Inflammatory macrophage treated with lipopolysaccharide for 4 hours (primary cell): ENCODE data around the gene DPP10.
"Not testable (repeated sequence)": the region's sequence is repeated elsewhere in the genome, so short reads cannot be mapped to it uniquely, and the experiment has no call there.

Experiments used
- DNase-seq: peaks from one replicate; pipeline ENCODE4 v3.0.0-alpha.2; 2020

Gene DPP10

DNA sequence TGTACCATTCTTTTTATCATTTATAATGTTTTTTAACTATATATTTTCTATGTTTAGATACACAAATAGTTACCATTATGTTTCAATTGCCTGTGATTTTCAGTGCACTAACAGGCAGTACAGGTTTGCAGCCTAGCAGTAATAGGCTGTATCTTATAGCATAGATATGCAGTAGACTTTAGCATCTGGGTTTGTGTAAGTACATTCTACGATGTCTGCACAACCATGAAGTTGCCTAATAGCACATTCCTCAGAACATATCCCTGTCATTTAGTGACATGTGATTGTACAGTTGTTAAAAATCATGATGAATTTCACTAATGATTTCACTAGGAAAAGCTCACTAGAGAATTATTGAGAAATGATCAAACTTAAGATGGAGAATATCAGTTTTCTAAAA lies 884.6 kb downstream of the DPP10 start:
- DNase-seq: no peak

DNA sequence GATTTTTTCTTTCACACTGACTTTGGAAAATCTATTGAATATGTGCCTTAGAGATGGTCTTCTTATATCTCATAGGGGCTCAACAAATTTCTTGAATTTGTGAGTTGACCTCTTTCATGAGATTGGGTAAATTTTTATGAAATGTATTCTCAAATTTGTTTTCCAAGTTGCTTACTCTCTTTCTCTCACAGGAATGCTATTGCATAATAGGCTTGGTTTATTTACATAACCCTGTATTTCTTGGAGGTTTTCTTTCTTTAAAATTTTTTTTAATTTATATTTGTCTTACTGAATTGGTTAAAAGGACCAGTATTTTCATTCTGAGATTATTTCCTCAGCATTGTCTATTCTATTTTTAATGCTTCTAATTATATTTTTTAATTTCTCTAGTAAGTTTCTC lies 917.1 kb downstream of the DPP10 start:
- no peak for DNase-seq

DNA sequence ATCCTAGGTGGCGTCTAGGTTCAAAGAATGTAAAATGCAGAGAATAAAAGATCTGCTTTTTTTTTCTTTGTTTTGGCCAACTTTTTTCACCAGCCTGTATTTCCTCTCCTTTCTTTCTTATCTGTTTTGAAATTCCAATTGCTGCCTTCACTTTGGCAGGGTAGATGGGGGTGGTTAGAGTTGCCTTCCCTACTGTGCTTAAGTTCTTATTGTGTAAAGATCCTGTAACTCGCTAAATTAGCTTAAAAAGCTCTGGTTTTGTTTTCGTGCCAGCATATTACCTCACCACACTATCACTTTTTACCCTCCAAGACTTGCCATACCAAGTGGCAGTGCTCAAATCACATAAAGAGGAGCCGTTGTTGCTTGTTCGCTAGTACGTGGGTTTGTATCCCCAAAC lies 921.7 kb downstream of the DPP10 start:
- no peak for DNase-seq

DNA sequence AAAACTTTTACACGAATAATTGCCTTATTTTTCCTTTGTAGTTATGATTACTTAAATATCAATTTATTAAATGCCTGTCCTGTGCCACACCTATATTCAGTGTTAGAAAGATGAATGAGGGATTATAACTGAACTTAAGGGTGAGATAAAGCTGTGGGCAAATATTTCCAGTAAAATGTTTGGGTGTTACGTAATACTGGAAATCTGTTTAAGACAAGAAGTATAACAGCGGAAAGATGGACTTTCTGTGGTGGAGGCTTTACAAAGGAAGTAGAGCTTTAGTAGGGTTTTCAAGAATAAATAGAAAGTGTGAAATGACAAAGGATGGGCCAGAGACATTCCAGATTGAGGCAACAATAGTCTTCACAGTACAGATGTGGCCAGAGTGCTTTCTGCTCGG lies 927.0 kb downstream of the DPP10 start:
- DNase-seq: no peak

DNA sequence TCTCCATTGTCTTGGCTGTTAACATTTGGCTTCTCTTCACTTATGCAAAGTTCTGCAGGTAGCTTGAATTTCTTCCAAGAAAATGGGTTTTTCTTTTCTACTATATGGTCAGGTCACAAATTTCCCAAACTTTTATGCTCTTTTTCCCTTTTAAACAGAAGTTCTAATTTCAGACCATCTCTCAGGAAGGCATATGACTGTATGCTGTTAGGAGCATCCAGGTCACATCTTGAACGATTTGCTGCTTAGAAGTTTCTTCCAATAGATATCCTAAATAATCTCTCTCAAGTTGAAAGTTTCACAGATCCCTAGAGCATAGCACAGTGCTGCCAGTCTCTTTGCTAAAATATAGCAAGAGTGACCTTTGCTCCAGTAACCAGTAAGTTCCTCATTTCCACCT lies 932.5 kb downstream of the DPP10 start:
- no peak for DNase-seq

DNA sequence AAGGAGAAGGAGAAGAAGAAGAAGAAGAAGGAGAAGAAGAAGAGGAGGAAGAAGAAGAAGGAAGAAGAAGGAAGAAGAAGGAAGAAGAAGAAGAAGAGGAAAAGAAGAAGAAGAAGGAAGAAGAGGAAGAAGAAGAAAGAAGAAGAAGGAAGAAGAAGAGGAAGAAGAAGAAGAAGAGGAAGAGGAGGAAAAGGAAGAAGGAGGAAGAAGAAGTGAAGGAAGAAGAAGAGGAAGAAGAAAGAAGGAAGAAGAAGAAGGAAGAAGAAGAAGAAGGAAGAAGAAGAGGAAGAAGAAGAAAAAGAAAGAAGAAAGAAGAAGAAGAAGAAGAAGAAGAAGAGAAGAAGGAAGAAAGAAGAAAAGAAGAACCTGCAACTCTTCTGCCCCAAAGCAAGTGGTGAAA lies 942.0 kb downstream of the DPP10 start:
- DNase-seq: no peak

DNA sequence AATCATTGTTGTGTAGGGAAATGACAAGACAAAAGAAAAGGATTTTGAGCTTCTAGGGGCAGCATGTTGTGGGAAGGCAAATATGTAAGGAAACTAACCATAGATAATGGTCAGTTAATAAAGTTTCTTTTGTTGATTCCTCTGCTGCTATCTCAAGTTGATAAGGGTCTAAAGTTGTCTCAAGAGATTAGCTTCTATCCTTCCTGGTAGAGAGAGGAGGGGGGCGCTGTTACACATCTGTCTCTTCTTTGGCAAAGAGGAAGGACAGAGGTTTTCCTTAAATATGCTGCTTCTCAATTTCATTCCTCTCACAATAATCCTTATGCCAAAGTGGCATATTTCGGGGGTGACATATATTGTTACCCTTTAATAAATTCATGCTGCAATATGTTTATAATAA lies 944.0 kb downstream of the DPP10 start:
- no peak for DNase-seq

DNA sequence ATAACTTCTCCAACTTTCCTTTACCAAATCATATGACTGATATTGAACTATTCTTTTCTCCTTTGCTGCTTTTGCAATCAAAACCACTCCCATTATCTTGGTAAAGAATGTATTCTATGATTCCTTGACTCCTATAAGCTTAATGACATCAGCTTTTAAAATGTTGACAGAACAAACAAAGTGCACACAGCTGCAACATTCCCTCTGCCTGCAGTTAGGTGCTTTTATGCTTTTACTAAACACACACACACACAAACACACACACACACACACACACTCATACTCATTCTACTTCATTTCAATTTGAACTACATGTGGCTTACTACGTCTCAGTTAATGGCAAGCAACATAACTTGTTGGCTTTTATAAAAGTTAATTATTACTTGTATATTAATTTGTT lies 946.6 kb downstream of the DPP10 start:
- DNase-seq: no peak

DNA sequence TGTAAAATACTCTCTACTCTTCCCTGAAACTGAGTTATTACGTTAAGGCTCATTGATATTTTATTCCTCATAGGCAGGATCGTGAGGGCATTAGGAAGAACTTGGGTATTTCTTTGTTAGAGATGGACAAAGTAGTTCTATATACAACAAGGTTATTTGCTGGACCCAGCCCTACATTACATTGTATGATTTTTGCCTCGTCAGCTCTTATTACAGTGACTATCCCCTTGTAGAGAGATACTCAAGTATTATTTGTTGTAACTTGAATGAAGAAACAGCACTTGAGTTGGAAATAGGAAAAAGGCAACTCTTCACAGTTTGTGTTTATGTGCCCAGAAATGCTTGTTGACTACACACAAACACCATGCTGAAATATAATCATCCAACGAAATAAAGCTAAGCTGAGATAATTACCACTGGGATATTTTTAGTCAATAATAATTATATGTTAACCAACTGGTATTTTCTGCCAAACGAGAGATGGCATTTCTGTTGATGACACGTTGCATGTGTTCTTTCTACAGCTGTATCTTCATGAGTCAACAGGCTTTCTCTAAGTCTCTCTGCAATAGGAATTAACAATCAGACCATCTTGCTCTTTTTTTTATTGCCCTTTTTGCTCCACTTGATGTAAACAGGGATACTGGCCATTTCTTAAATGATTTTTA lies 947.6 kb downstream of the DPP10 start:
- no peak for DNase-seq

DNA sequence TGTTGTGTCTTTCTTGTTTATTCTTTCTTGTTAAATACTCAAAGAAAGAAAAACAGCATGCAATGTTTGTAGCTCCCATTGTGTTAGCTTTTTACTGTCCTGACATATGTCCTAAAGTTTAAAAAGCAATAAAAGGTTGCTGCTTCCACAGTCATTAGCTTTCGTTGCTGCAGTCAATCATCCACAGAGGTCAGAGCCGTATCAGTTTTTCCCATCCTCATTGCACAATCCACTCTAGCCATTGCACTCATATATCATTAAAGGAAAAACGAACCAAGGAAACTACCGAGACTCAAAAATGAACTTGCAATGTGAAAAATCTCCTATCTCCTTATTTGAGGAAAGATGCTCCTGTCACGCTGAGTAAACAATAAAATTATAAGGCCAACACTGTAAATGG lies 954.1 kb downstream of the DPP10 start:
- DNase-seq: no peak

DNA sequence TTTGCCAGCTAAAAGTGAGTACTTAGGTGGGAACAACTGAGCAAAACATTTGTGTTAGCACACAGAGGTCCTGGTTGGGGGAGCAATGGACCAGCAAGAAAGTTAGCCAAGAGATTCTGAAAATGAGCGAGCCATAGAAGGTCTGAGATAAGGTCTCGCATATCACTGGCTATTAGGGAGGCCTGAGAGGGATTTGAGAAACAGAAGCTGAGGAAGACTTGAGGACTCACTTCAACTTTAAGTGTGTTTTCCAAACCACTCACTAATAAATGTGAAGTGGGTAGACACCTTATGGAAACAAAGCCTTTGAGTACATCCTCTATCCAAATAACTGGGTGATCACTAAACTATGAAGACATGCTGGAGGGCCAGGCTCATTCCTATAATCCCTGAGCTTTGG lies 958.5 kb downstream of the DPP10 start:
- no peak for DNase-seq

DNA sequence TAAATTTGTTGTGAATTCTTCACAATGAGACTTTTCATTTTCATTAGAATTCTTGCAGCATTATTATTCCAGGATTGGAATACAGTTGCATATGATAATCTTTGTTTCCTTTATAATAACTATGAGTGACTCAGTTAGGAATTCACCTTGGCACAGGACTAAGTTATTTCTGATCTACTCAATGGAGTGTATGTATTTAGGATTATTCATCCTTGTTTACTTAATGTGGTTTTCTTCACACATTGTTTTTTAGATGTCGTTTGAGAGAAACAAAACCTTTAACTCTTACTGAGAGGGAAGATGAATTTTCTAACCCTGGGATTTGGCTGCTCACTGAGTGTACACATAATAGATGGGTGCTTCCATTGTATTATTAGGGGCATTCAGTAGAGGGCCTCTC lies 970.1 kb downstream of the DPP10 start:
- no peak for DNase-seq

DNA sequence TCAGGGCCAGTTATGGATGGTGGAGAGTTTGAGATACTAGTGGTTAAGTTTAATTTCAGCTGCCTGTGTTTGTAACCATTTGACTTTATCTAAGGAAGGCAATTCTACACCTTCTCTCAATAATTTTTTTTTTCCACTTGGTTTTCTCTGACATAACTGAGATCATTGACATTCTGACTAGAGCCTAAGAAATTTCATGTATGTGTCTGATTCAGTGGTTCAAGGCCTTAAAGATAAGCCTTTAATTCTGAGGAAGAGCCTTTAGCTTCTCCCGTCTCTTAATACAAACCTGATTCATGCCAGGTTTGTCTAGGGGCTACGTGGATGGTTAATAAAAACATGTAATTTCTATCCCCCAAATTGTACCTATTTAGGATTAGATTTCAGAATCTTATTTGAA lies 971.4 kb downstream of the DPP10 start:
- DNase-seq: no peak

DNA sequence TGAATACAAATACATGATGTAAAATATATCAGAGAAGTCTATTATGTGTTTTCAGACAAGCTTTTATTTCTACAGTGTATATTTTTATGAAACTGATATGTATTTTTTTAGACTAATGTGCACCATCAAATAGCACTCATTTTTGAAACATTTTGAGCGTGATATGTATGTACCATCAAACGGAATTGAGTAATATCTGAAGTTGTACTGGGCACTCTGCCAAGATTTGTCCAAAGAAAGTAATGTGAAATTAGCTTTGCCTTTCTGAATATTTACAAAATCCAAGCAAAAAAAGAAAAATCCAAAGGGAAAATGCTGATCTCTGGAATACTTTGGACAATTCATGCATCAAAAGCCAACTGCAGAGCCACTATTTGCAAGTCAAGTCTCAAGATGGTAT lies 972.0 kb downstream of the DPP10 start:
- DNase-seq: no peak

DNA sequence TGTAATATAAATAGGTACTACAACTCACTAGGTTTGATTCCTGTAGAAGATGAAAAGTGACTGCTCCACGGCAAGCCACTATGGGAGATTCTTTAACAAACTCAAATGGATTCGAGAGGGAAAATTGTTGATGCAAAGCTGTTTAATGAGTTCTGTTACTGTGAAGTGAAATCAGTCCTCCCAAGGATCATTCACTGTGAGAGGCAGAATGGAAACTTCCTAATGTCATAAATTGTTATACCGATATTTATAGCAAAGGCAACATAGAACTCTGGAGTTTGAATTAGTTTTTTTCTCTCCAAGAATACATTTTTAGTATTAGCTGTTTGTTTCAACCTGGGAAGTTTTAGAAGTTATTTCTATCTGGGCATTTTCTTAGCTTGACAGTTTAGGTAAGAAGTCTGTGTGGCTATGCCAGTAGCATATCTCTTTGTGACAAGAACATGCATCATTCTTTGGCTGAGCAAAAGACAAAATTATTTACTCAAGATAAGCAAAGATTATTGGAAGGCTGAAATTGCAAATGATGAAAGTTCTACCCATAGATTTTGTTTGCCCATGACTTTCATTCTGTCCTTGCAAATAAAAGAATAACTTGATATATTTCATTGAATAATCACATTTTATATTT lies 979.7 kb downstream of the DPP10 start:
- no peak for DNase-seq

DNA sequence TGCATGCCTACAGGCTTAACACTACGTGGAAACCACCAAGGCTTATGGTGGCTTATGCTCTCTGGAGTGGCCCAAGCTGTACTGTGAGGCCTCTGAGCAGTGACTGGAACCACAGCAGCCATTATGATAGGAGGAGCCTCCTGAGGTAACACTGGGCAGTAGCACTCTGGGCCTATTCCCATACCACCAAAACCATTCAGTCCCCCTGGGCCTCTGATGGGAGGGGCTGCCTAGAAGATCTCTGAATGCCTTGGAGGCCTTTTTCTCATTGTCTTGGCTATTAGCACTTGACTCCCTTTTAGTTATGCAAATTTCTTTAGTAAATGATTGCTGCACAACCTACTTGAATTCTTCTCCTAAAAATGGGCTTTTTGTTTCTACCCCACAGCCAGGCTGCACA lies 985.0 kb downstream of the DPP10 start:
- no peak for DNase-seq

DNA sequence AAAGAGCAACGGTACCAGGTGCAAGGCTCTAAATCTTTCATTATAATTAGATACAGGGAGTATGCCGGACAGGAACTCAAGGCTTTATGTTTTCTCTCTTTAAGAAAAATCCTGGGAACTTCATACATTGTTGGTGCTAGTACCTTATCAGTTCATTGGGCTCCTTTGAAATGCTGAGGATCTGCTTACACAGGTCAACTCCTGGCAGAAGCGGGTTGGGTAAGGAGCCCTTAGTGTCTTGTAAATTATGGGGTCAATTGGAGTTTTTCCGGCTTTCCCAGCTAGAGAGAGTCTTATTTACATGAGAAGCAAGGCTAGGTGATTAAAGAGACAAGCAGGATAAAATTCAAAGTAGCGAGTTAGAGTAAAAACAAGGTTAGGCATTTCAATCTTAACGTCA lies 998.3 kb downstream of the DPP10 start:
- DNase-seq: not testable (repeated sequence)

DNA sequence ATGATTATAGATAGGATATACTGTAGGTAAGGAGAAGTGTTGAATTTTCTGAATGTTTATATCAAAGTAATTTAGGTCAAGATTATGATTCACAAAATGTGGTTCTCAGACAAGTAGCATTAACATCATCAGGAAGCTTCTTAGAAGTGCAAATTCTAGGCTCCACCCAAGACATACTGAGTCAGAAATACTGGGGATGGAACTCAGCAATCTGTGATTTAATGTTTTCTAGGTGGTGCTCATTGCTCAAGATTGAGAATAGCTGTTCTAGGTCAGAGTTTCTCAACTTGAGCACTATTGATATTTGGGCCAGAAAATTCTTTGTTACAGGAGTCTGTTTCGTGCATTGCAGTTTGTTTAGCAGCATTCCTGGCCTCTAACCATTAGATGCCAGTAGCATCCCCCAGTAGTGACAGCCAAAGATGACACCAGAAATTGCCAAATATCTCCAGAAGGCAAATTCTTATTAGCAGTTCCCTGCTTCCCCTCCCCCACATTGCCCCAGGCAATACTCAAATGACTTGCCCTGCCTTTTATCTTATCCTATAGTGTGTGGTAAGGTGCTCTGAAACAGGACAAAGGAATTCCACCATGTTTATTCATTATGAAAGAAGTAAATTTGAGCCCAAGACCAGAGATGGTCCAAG lies 1001.2 kb downstream of the DPP10 start:
- DNase-seq: no peak

DNA sequence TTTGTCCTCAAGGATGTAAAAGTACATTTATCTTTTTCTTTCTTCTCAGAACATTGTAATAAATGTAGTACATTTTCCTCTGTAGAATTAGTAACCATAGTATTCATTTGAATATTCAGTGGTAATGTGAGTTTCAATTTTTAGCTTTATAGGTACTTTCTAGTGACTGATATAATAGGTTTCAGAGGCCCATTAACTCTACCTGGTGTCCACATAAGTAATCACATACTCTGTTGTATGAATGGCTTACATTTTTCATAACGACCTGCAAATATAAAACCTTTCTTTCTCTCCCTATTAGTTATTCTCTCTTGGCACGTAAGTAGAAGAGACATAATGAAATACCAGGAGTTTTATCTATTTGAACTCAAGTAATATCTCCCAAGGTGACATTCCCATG lies 1017.6 kb downstream of the DPP10 start:
- DNase-seq: no peak

DNA sequence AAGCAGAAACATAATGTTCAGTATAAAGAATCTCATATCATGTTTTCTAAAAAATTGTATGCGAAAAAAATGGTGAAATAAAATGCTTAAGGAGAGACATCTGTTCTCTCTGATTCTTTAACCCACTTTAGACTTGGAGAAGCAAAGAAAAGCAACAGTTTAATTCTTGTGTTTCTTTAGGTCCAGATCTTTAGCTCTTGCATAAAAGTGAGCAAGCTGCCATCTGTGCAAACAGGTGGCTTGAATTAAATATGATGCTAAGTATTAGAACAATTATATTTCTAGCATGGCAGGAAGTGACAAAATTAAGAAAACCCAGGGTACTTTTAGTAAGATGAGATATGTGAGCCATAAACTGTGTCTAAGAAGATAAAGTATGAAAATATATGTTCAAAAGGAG lies 1038.3 kb downstream of the DPP10 start:
- DNase-seq: no peak

DNA sequence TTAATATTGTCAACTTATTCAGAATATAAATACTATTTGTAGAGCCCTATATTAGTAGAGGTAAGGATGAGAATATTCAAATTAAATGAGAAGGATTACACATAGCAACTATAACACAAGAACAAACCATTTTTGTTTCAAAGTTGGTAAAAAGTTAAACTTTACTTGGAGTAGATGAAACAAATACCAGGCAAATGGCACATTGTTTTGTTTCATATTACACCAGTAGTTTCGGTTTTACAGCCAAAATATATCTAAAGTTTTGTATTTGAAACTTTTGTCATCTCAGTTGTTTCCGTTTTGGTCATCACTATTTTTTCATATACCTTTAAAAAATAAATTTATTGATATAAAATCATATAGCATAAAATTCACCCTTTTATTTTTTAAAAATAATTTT lies 1039.4 kb downstream of the DPP10 start:
- no peak for DNase-seq

DNA sequence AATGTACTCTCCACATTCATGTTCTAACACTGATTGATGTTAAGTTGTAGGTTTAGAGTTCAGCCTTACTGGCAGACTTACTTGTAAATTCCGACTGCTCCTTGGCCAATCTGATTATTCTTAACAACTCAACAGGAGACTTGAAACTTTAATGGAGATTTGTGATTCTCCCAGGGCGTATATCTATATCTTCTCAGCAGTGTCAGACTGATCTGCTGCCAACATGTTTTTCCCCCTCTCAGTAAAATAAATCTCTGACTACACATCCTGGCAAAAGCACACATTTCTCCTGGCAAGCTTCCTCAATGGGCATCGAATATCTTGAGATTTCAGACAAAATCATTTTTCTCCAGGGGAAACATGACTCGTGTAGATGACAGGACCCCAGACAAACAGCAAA lies 1041.2 kb downstream of the DPP10 start:
- DNase-seq: no peak

DNA sequence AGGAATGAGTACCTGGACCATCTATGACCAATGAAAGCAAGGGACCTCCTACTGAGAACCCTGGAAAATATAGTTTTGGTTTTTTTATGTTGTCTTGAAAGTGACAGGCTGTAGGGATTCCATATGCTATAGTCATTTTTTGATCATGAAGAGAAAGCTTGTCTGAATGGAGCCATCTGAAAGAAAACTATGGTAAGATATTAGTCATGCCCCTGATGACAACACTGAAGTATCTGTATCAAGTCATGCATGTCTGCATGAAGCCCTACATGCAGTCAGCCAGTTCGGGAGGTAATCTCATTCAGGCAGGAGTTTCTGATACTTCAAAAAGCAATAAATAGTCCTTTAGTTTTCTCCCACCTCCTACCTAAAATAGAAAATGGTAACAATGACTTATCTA lies 1042.0 kb downstream of the DPP10 start:
- DNase-seq: no peak

DNA sequence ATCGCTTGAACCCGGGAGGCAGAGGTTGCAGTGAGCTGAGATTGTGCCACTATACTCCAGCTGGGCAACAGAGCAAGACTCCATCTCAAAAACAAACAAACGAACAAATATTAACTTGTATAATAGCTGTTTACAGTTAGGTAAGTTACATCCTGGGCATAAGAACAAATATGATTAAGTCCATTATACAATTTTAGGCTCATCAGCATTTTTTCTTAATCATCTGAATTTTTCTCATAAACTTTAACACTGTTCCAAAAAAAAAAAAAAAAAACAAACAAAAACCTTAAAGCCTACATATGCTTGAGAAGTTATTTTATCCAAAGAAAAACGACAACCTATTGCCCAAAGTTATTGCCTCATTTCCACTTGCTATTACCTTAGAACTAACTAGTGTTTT lies 1042.5 kb downstream of the DPP10 start:
- DNase-seq: no peak
